ENCODE results near the gene LINS1.

DNA sequence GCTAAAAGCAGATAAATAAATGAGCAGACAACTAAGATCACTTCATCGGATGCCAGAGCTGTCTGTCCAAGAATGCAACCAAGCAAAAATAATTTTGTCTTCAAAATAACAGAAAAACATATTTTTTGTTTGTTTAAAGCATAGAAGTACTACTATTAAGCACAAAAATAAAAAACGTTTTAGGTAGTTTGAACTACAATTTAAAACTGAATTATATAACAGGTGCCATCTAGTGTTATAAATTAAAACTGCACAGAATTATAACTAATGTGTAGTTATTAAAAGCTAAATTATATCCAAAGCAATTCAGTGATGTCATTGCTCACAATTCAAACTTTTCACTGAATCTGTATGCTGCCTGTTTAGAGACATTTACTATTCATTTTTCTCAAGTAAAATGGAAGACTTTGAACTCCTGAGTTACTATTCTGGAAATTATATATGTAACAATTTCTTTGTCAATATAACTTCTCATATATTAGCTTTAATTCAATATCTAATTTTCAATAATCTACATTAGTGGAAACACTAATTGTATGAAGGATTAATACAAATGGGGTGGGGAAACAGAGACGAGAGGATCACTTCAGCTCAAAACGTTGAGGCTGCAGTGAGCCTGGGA, 29.5 kb downstream of the LINS1 start:
- TF ChIP-seq, protein P1, sequence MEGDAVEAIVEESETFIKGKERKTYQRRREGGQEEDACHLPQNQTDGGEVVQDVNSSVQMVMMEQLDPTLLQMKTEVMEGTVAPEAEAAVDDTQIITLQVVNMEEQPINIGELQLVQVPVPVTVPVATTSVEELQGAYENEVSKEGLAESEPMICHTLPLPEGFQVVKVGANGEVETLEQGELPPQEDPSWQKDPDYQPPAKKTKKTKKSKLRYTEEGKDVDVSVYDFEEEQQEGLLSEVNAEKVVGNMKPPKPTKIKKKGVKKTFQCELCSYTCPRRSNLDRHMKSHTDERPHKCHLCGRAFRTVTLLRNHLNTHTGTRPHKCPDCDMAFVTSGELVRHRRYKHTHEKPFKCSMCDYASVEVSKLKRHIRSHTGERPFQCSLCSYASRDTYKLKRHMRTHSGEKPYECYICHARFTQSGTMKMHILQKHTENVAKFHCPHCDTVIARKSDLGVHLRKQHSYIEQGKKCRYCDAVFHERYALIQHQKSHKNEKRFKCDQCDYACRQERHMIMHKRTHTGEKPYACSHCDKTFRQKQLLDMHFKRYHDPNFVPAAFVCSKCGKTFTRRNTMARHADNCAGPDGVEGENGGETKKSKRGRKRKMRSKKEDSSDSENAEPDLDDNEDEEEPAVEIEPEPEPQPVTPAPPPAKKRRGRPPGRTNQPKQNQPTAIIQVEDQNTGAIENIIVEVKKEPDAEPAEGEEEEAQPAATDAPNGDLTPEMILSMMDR (IDR thresholded peaks at IDR 0.05), result peak in 4 of 6 experiments; percentile 10 to 61 (median 48)
- TF ChIP-seq POLR2A (IDR thresholded peaks at IDR 0.05), result no peak
